ENCODE data around the gene BEST2.

GRCh38 chr19:12802267-12803106 is 50.9 kb downstream of the BEST2 start:
- TF ChIP-seq CTCF (IDR thresholded peaks at IDR 0.05), result no peak
- TF ChIP-seq POLR2AphosphoS5 (IDR thresholded peaks at IDR 0.05; ENCODE audit: low read depth, low read length), result no peak
- TF ChIP-seq TCF7L2 (IDR thresholded peaks at IDR 0.05; ENCODE audit: low read depth, low read length), result no peak

All from Panc1 (cell line).